Stimulated activated CD8-positive, alpha-beta memory T cell treated with anti-CD3 and anti-CD28 coated beads, Interleukin-7, amount 100 ng/mL, for 1 hour (primary cell): ENCODE results near the gene VAMP2.
A peak's percentile ranks its signal among the peaks of the same experiment; 100 is the strongest.

Experiments used
- DNase-seq, 2 donors: peaks; one replicate each; pipeline ENCODE4 v3.0.0-alpha.2; 2020; ENCODE audit warnings: low read depth in 2 of 2

VAMP2 gene

DNA sequence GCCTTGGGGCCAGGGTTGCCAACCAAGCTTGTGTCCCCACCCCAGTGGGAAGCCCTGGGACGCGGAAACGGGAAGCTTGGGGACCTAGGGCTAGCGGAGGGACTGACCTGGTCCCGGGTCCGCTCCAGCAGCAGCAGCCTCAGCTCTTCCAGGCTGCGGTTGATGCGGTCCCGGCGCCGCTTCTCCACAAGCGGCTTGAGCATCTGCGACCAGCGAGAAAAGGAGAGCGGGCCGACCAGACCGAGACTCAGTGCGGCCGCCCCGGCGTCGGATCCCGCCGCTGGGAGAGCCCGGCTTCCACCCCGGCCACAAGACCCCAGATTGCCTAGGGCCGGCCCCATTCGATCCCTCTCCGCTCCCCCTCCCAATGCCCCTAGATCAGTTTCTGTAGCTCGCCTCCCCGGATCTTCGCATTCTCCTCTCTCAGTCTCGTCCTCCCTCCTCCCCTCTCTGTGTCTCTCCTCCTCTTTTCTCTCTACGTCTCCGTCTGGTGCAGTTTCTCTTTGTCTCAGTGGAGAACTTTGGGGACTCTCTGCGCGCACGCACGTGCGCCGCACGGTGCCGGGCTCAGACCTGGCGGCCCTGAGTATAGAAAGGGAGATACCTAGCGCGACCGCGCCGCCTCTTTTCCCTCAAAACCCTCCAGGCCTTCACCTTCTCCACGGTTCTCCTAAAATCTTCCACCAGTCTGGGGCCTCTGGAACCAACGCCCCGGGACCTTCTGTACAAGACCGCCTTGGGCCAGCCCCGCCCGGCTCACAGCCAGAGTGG, 39.6 kb downstream of the VAMP2 start:
- no peak for DNase-seq

DNA sequence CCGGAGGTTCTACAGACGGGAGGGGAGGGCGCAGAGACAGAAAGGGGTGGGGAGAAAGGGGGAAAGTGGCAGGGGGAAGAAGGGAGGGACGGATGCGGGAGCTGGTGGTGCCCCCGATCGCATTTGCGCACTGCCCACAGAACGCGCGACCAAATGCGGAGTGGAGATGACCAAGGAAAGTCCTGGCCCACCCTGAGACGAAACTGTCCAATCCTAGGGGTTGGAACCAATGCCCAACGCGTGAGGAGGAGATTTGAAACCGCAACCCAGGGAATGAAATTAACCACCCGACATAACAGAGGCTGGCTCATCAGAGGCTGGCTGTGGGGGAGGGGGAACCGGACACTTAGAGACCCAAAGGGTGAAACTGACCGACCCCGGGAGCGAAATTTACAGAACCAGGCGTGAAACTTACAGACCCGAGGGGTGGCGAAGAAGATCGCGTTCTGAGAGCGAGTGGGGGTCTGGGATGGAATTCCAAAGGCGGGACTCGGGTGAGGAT, 40.3 kb downstream of the VAMP2 start:
- DNase-seq: no peak

DNA sequence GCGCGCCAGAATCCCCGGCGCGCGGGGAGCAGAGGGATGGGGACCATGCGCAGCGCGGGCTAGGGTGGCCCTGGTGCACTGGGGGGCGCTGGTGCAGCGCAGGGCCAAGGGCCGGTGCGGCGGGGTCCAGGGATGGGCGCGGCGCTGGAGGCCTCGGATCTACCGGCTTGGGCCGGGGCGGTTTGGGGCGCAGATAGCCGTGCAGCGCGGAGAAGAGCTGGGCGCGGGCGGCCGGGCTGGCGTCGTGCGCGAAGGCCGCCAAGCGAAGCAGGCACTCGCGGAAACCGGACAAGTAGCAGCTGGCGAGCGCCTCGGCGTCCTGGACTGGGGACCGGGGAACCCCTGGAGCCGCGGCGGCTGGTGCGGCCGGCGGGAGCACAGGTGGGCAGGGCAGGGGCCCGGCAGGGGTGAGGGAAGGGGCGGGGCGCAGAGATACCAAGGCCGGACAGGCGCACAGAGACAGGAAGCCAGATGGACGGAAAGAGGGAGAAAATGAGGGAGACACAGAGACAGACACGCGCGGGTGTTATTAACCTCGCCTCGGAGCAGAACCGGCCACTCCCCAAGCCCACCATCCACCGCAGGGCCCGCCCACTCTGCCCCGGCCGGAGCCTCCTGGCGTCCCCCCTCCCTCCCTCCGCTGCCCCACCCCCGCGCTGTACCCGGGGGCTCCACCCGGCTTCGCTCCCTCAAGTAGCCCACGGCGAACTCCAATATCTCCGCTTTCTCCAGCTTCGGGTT, 40.9 kb downstream of the VAMP2 start:
- no peak for DNase-seq

DNA sequence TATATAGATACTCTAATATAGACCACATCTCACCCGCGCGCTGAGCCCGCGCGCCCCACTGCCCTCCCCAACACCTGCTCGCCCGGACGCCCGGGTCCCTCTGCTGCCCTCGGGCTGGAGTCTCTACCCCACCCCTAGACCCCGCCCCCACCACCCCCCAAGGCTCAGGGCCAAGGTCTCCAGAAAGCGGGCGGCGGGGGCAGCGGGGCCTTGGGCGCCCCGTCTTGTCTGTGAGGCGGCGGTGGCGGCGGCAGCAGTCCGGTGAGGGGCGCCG, 41.4 kb downstream of the VAMP2 start:
- no peak for DNase-seq

DNA sequence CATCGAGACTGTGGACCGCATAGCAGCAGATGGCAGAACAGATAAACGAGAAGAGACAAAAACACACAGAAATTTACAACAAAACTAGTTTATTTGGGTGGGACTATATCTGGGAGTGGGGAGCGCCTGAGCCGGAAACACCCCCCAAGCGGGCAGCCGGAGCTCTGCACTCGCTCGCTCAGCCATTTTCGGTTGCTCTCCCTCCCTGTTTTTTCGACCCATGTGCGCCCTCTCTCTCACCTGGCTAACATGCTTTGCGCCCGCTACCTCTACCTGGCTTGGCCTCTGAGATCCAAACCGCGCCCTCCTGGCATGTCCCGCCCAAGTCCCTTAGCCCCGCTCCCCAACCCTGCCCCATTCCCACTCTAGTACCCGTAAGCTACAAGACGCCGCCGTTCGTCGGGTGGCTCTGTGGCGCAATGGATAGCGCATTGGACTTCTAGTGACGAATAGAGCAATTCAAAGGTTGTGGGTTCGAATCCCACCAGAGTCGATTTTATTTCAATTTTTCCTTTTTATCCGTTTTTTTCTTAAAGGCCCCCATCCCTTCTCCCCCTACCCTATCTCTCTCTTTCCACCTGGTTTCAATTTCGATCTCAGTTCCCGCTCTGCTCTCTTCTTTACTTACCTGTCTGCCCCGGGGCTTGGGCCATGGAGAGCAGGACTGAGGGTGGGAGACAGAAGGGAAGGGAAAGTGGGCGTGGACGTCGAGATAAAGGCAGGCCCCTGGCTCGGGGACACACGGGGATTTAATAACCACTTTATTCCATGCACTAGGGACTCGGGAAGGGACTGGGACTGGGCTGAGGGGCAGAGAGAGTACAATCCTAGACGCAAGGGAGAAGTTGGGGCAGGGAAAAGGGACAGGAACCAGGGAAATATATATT, 42.0 kb downstream of the VAMP2 start:
- DNase-seq: no peak

DNA sequence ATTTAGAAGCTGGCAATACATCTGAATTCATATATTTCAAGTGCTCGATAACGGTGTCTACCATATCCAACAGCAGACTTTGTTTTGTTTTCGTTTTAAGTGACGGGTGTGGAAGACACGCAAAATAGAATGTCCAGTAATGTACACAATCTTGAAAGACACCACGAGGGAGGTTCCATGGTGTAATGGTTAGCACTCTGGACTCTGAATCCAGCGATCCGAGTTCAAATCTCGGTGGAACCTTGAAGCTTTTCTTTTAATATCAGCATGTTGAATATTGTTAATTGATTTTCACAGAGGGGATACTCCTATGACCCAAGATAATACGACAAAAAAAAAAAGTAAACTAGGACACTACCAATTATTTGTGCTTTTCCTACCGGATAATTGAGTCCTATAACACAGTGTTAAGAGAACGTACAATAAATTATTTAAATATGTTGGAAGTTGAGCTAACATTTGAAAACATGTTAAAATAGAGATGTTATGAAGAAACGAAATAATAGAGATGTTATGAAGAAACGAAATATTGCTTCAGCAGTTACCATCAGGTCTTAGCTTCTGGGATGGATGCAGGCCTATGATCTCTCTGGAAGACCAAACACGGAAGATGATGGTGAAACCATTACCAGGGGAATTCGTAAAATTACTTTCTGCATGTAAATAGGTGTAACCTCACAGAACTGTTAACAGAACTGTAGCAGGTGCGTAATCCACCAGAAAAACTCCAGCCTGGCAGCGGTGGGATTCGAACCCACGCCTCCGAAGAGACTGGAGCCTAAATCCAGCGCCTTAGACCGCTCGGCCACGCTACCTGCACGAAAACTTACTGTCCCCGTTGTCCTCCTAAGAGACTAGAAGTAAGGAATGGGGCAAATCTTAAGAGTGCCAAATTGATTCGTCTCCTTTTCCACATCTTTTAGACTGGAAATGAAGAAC, 42.9 kb downstream of the VAMP2 start:
- DNase-seq: peak; percentile 55 to 63

DNA sequence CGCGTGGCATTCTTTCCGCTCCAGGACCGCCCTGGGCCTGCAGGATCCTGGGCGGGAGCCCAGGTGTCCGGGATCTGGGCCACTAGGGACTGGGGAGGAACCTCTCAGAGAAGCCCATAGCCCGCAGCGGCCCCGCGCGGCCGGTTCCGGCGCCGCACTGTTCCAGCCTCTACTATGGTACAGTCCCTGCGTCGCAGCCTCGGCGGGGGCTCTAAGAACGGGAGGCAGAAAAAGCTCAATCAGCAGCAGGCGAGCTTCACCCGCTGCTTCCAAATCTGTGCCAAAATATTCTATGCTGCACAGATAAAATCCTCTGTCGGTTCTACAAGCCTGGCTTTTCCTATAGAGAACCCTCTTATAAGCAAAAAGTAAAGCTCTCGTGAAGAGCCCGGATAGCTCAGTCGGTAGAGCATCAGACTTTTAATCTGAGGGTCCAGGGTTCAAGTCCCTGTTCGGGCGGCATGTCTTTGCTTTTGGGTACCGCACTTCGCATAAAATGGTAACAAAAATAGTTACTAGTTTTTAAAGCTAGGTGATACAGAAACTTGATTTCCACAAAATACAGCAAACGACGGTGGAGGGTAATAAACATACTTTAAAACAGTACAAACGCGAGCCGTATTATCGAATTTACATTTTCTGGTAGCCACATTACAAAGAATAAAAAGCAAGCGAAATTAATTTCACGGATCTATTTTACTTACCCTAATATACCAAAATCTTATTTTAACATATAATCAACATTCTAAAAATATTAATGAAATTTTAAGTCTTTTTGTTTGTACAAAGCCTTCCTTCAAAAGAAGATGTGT, 43.8 kb downstream of the VAMP2 start:
- peak; percentile 51 to 73 for DNase-seq

DNA sequence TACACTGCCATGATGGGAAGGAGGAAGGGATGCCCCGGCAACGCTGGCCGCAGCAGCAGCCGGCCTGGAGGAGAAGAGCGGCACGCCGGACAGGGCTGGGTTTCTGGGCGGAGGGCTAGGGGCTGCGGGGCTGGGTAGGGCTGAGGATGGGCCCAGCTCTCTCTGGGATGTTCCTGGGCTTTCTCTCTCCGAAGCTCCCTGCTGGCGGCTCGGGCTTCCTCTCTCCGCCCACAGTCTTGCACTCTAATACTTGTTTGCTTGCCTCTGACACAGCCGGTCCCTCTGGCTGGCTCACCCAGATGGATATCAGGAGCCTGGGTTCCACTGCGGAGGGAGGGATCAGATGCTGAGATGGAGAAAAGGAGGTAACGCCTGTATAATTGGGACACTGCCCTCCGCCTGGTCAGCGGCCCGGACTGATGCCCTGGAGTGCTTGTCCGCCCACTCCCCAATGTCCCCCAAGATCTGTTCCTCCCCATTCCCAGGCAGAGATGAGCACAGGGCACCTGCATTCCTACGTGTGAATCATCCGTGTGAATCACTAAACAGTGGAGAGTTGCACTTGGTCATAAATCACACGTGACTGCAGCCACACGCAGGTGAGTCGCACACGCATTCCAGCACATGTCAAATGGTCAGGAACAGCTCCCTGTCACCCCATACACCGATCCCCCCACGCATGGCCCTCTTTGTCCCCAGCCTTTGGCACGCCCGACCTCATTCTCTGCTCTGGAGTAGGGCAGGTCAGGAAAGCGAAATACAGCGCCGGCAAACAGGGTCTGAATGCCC, 44.6 kb downstream of the VAMP2 start, which contains the start of gene ALOXE3:
ALOXE3 (minus strand) TSS at position 535 of the 789 bp plus-strand sequence; CDS start at position 11, 524 bp downstream.
- DNase-seq: no peak

DNA sequence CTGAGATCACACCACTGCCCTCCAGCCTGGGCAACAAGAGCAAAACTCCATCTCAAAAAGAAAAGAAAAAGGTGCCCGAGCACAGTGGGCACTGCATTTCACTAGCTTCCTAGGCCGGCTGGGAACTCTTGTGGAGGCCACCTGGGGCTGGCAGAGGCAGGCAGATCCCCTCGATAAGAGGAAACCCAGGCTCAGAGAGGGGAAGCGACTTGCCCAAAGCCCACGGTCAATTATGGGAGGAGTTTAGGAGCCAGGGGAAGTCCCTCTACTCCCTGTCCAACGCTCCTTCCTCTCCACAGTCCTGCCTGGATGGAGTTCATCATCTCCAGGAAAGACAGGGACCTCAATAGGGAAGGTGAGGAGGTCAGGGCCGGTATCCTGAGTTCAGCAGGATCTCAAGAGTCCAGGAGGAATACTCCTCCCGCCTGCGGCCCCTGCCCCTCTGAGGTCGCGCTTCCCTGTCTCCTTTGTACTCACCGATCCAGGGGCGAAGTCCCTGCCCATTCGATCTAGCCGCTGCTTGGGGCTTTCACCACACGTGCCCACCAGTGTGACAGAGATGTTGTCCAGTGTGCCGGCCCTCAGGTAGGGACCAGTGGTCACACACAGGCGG, 45.3 kb downstream of the VAMP2 start:
- no peak for DNase-seq

DNA sequence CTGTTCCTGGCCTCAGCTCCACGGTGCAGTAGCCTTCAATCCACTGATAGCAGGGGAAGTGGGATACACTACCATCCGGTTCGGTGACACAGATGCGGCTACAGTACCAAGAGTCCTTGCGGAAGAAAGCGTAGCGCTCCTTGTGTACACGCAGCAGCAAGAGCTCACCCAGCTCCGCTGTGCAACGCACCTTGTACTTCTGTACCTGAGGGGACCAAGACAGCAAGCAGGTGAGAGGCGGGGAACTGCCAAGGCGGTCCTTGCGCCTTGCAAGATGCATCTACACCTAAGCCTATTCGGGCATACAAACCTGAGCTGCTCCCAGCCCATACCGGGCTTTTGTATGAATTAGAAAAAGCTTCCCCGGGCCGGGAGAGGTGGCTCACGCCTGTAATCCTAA, 46.0 kb downstream of the VAMP2 start:
- no peak for DNase-seq

DNA sequence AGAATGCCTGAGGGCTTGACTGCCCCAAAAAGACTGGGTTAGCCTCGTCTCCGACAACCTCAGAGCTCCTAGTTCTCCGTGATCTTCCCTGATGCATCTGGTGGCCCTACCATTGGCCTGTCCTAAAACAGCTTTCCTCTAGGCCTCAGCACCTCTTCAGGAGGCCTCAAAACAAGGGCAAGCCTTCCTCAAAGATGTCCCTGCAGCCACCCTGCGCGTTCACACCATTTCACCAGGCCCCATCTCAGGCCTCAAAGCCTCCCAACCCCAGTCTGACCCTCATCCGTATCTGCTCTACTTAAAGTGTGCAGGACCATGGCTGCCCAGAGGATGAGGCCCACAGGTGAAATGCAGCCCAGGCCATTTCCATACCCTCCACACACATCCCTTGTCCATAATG, 51.8 kb downstream of the VAMP2 start:
- DNase-seq: no peak

DNA sequence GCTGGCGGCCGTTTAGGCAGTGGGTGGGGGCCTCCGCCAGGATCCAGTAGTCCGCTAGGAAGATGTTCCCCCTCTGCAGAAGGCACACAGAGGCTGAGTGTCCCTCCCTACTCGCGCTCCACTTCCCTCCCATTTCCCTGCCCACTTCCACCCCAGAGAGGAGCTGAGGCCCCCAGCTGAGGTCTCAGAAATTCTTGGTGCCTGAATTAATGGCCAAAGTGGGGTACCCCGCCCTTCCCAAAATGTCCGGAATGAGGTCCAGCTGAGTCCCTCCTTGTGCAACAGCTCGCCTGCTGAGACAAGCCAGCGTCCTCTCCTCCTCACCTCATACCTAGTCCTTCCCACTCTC, 52.3 kb downstream of the VAMP2 start:
- DNase-seq: no peak

DNA sequence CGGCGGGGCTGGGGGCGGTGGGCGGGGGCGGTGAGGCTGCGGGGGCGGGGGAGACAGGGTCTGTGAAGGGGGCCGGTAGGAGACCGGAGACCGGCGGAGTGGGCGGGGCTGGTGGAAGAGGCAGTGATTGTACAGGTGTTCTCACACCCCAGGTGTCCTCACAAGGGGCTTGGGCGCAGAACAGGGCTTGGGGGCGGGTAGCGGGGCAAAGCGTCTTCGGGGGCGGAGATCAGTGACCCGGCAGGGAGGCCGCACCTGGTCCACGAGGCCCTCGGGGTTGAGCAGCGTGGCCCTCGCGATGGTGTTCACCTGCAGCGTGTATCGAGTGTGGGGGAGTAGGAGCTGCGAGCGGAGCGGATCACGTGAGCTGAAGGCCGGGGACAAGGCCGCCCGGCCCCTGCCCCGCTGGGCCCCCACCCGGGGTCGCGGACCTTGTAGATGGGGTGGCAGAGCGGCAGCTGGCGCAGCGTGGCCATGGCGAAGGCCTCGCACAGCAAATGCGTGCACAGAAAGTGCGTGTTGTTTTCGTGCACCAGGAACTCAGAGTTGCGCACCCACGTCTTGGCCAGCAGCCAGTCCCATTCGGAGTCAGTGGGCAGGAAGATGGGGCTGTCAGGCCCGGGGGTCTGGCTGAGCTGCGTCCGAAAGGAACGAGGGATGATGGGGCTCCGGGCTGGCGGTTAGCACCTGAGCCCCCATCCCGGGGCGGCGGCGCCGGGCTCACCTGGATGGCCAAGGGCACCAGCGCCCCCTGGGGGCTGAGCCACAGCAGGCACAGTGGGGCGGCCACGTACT, 52.9 kb downstream of the VAMP2 start:
- DNase-seq: peak; percentile 55 to 62
